Ovary (tissue), 9 donors: Measurements from ENCODE around the gene RAB42. TPM values are rescaled to one million over a fixed set of nuclear protein-coding genes. Genes with fewer than 3 reads are reported as not detected.
A peak's percentile ranks its signal among the peaks of the same experiment; 100 is the strongest.

Experiments
- DNase-seq, 5 donors: peaks; one replicate each; pipeline ENCODE4 v3.0.0-alpha.2; 2019 to 2020
- H3K27ac ChIP-seq, 2 donors: fragments of 200-600 bp; one replicate each; pipeline versions ENCODE4 v1.5.1 to v1.8.0; 2019 to 2022
- H3K27me3 ChIP-seq: fragments of 200-600 bp; one replicate; pipeline ENCODE4 v1.8.0; 2022
- H3K36me3 ChIP-seq: fragments of 200-600 bp; sonication (generic); one replicate; pipeline ENCODE4 v1.5.1; 2019
- H3K4me1 ChIP-seq: one replicate; pipeline ENCODE4 v1.8.1; 2013; ENCODE audit warnings: mild to moderate bottlenecking, moderate library complexity; ENCODE audit not compliant: insufficient read depth
- H3K4me3 ChIP-seq: fragments of 200-600 bp; sonication (generic); one replicate; pipeline ENCODE4 v1.5.1; 2017
- H3K9me3 ChIP-seq, 2 donors: fragments of 200-600 bp in 1 of 2; sonication (generic) in 1 of 2; one replicate each; pipeline versions ENCODE4 v1.5.1 to v1.8.1; 2013 to 2019; ENCODE audit warnings: mild to moderate bottlenecking in 1 of 2, moderate library complexity in 1 of 2
- CTCF ChIP-seq, 3 donors: fragments of 450-650 bp in 2 of 3; fragments of 200-600 bp in 1 of 3; IDR thresholded peaks; one replicate each; pipeline versions ENCODE4 v1.5.1 to v1.8.0; 2016 to 2022; ENCODE audit warnings: antibody characterized with exemption in 3 of 3, mild to moderate bottlenecking in 1 of 3
- EP300 ChIP-seq: sonication (generic); formaldehyde crosslinking; IDR thresholded peaks from one replicate; pipeline ENCODE4 v1.6.1; 2017; ENCODE audit warnings: antibody characterized with exemption
- POLR2A ChIP-seq: fragments of 450-650 bp; IDR thresholded peaks from one replicate; pipeline ENCODE4 v1.6.1; 2017; ENCODE audit warnings: antibody characterized with exemption, mild to moderate bottlenecking, moderate library complexity
- WGBS, 3 donors: extraction: QIAGEN DNeasy Blood & Tissue Kit in 1 of 3; methylation state at CpG; one replicate each; pipeline versions ENCODE4 v1.1.5 to v1.1.7; 2013 to 2017; 5-methylcytosine and 5-hydroxymethylcytosine counted together
- intact Hi-C, 4 donors: fragments of 100-400 bp; cut with DNase I; formaldehyde crosslinking; loops; one replicate each; pipeline versions ENCODE4 v1.11.0 to v1.15.1; 2022 to 2023
- polyA plus RNA-seq, 2 donors: library from polyadenylated mRNA; stranded (reverse); fragments of 200-250 nt in 1 of 2; fragments of 350-450 nt in 1 of 2; fragmentation: Illumina TruSeq in 1 of 2; extraction: RNeasy Lipid Tissue Mini Kit (QIAGEN cat#74804) in 1 of 2; gene quantifications; one replicate each; pipeline ENCODE4 v1.2.3, GENCODE V29; 2013 to 2014
- small RNA-seq: library from RNA; depleted of rRNA; stranded (forward); fragments of <200 nt; gene quantifications from one replicate; pipeline ENCODE3, GENCODE V24; 2016
- total RNA-seq, 7 donors: library from RNA; depleted of rRNA in 2 of 7; stranded (reverse); fragments of >200 nt in 2 of 7; fragmentation: NEBNext Ultra II Directional in 3 of 7; extraction: Animal tissue kit (Norgen Biotek cat#: 25700) in 3 of 7; gene quantifications; one replicate each; pipeline versions ENCODE4 v1.1.0 to v1.2.4, GENCODE V29; 2016 to 2023
- donor health status: DM: no; HTN: no; CAD: no; lungs with moderate emphysema.
- donor health status: DM: no; HTN: no; CAD: no.
- donor health status: Bipolar disorder and iron deficiency.
- donor health status: DM: yes; HTN: yes; CAD: no.
- donor health status: DM: no; HTN: no; CAD: no.
- donor health status: DM: yes; HTN: yes; CAD: no.

The RAB42 gene
- total and polyA plus RNA-seq, 9 donors, result 0.36 to 4.2 (median 0.89) TPM; not detected in 1

- 0 to 1% (median 0%) methylated on average over 49 of the region's 49 CpGs for WGBS, 3 donors
- intact Hi-C loops, result loop anchor here in 2 of 4 donors (5.0 kb wide), 1 partner anchor 94 kb away; the partner anchor contains the start of gene YTHDF2 (in 2 of the 2)
- Histone ChIP-seq H3K4me3 (peak within 1 kb of the TSS; percentile 53), H3K36me3 (no peaks in the 10 kb centered on the region), H3K4me1 (peaks cover 5% of the 10 kb centered on the region), H3K27ac (peak within 1 kb of the TSS; percentile 47 to 80), H3K9me3 (no peaks in the 10 kb centered on the region), H3K27me3 (no peaks in the 10 kb centered on the region)
- peak; percentile 89 to 95 (median 92) for DNase-seq
- TF ChIP-seq POLR2A (no peak), CTCF (IDR thresholded peaks at IDR 0.05) (peak in 2 of 3 donors; percentile 60 to 67)
Observed at GRCh38 chr1:28642847-28643635, 51.0 kb downstream of the RAB42 start, which contains the start of gene TAF12. TSS of gene TAF12 (minus strand) at chr1:28643067. CDS start at chr1:28622081, 20,986 bp downstream.

GRCh38 chr1:28644494-28644893 lies 52.4 kb downstream of the RAB42 start:
- Histone ChIP-seq H3K9me3 (no peaks in the 10 kb centered on the region), H3K27me3 (no peaks in the 10 kb centered on the region), H3K4me1 (peaks cover 5% of the 10 kb centered on the region), H3K36me3 (no peaks in the 10 kb centered on the region), H3K27ac (peak overlapping the region in 1 of 2 donors; percentile 80), H3K4me3 (no peak overlapping the region)
- TF ChIP-seq CTCF (IDR thresholded peaks at IDR 0.05), result no peak
- TF ChIP-seq POLR2A, result no peak
- TF ChIP-seq EP300, result no peak
- intact Hi-C loops, result loop anchor here in 2 of 4 donors (5.0 kb wide), 1 partner anchor 93 kb away; the partner anchor contains the start of gene YTHDF2 (in 2 of the 2)
- 93 to 94% (median 94%) methylated on average over 3 of the region's 3 CpGs for WGBS, 3 donors
- no peak for DNase-seq

Small RNA genes within 50 kb of the gene (small RNA-seq; reads per million reads assigned to genes)
- not detected for gene SNORA16A
- gene SNORA44, result not detected
- not detected for gene SNORA61
- gene SNORD99, result 37,722 reads per million, percentile 100 among the genes with 10 or more reads in this experiment

Other genes starting within 250 kb of the RAB42 start
- gene PHACTR4, start 222.5 kb upstream of the RAB42 start, total RNA-seq, result 10 to 100 TPM; 20.1 to 37.7 (median 31.8) TPM
- gene PHACTR4, start 222.5 kb upstream of the RAB42 start, polyA plus RNA-seq, result 10 to 100 TPM; 20.3 to 50.8 TPM
- gene RCC1, start 86.2 kb upstream of the RAB42 start, total RNA-seq, result 10 to 100 TPM; 13.2 to 25.6 (median 17.4) TPM
- gene RCC1, start 86.2 kb upstream of the RAB42 start, polyA plus RNA-seq, result 10 to 100 TPM; 16.7 to 34.3 TPM
- 10 to 100 TPM; 18.8 to 27.7 (median 20.6) TPM for gene TRNAU1AP, start 39.2 kb upstream of the RAB42 start, total RNA-seq
- 10 to 100 TPM; 20.7 to 37.6 TPM for gene TRNAU1AP, start 39.2 kb upstream of the RAB42 start, polyA plus RNA-seq
- gene TAF12, start 50.8 kb downstream of the RAB42 start, total RNA-seq, result 10 to 100 TPM; 15.4 to 26.4 (median 18.4) TPM
- 10 to 100 TPM; 21.7 to 39.4 TPM for gene TAF12, start 50.8 kb downstream of the RAB42 start, polyA plus RNA-seq
- gene RNU11, start 56.3 kb downstream of the RAB42 start, total RNA-seq, result not detected
- gene RNU11, start 56.3 kb downstream of the RAB42 start, polyA plus RNA-seq, result not detected
- 10 to 100 TPM in 5 of 7 donors, 1 to 10 TPM in 2; 6.3 to 18.3 (median 14.7) TPM for gene GMEB1, start 76.5 kb downstream of the RAB42 start, total RNA-seq
- 10 to 100 TPM in 1 of 2 donors, 1 to 10 TPM in 1; 6.8 to 13.2 TPM for gene GMEB1, start 76.5 kb downstream of the RAB42 start, polyA plus RNA-seq
- 10 to 100 TPM; 25.8 to 70.2 (median 54.8) TPM for gene YTHDF2, start 144.7 kb downstream of the RAB42 start, total RNA-seq
- 10 to 100 TPM; 31.2 to 58.5 TPM for gene YTHDF2, start 144.7 kb downstream of the RAB42 start, polyA plus RNA-seq
- under 1 TPM in 1 of 7 donors, not detected in 6; 0.02 TPM for gene OPRD1, start 219.9 kb downstream of the RAB42 start, total RNA-seq
- gene OPRD1, start 219.9 kb downstream of the RAB42 start, polyA plus RNA-seq, result not detected